A549 (cell line): ENCODE measurements around the gene H19.

ENCODE experiments used
- BHLHE40 ChIP-seq: IDR thresholded peaks from 2 replicates; pipeline ENCODE4 v1.6.1; 2012; ENCODE audit warnings: low read depth, low read length, inconsistent platforms
- CHD4 ChIP-seq: fragments of 200-600 bp; sonication (generic); IDR thresholded peaks from 2 replicates; pipeline ENCODE4 v1.6.1; 2016; ENCODE audit warnings: antibody characterized with exemption, mild to moderate bottlenecking, borderline replicate concordance
- CTCF ChIP-seq: fragments of >200 bp; sonication (Bioruptor Twin); formaldehyde crosslinking; IDR thresholded peaks from 3 replicates; pipeline ENCODE4 v1.5.1; 2016
- EHMT2 ChIP-seq: fragments of 200-600 bp; sonication (generic); IDR thresholded peaks from 2 replicates; pipeline ENCODE4 v1.6.1; 2016; ENCODE audit warnings: antibody characterized with exemption, low read depth, mild to moderate bottlenecking, moderate library complexity
- EP300 ChIP-seq, 2 experiments: fragments of >200 bp; sonication (Bioruptor Twin); formaldehyde crosslinking; IDR thresholded peaks; 2 replicates in 1 of 2; 3 replicates in 1 of 2; pipeline ENCODE4 v1.6.1; 2016 to 2017
- HES2 ChIP-seq: fragments of >200 bp; sonication (Bioruptor Twin); formaldehyde crosslinking; IDR thresholded peaks from 2 replicates; pipeline ENCODE4 v1.6.1; 2016
- HEYL ChIP-seq: fragments of 250-450 bp; sonication (Bioruptor Pico); IDR thresholded peaks from 2 replicates; pipeline ENCODE4 v1.8.0; 2021; ENCODE audit warnings: mild to moderate bottlenecking, moderate library complexity
- JUNB ChIP-seq: fragments of >200 bp; sonication (Bioruptor Twin); formaldehyde crosslinking; IDR thresholded peaks from 2 replicates; pipeline ENCODE4 v1.6.1; 2016
- MYC ChIP-seq: IDR thresholded peaks from 2 replicates; pipeline ENCODE4 v1.6.1; 2012; ENCODE audit warnings: mild to moderate bottlenecking, inconsistent platforms, low read length, improper control_type of control experiment, borderline replicate concordance
- POLR2A ChIP-seq: IDR thresholded peaks from 2 replicates; pipeline ENCODE4 v1.6.1; 2012; ENCODE audit warnings: mild to moderate bottlenecking, low read length
- SREBF2 ChIP-seq: fragments of 450-650 bp; IDR thresholded peaks from 2 replicates; pipeline ENCODE4 v1.6.1; 2014; ENCODE audit warnings: mild to moderate bottlenecking, moderate library complexity
- TP53 ChIP-seq: fragments of 250-450 bp; sonication (Bioruptor Pico); IDR thresholded peaks from 2 replicates; pipeline ENCODE4 v1.5.0; 2021; ENCODE audit warnings: mild to moderate bottlenecking, moderate library complexity
- TF ChIP-seq, protein P1 (sequence below): IDR thresholded peaks from 2 replicates; pipeline ENCODE4 v1.6.1; 2012
- TF ChIP-seq, protein P2 (sequence below): IDR thresholded peaks from 2 replicates; pipeline ENCODE4 v1.6.1; 2012; ENCODE audit warnings: low read depth, borderline replicate concordance

- no peak for TF ChIP-seq MYC
- no peak for TF ChIP-seq EHMT2
- no peak for TF ChIP-seq CTCF
- TF ChIP-seq EP300 (IDR thresholded peaks at IDR 0.05): no peak
- TF ChIP-seq HEYL (CRISPR knock-in tag): no peak
- TF ChIP-seq BHLHE40: no peak
- TF ChIP-seq JUNB: no peak
- TF ChIP-seq TP53 (CRISPR knock-in tag): no peak
- TF ChIP-seq CHD4: no peak
- no peak for TF ChIP-seq POLR2A
- TF ChIP-seq HES2: no peak
- TF ChIP-seq SREBF2: no peak
- TF ChIP-seq, protein P1, sequence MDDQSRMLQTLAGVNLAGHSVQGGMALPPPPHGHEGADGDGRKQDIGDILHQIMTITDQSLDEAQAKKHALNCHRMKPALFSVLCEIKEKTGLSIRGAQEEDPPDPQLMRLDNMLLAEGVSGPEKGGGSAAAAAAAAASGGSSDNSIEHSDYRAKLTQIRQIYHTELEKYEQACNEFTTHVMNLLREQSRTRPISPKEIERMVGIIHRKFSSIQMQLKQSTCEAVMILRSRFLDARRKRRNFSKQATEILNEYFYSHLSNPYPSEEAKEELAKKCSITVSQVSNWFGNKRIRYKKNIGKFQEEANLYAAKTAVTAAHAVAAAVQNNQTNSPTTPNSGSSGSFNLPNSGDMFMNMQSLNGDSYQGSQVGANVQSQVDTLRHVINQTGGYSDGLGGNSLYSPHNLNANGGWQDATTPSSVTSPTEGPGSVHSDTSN: no peak
- TF ChIP-seq, protein P2, sequence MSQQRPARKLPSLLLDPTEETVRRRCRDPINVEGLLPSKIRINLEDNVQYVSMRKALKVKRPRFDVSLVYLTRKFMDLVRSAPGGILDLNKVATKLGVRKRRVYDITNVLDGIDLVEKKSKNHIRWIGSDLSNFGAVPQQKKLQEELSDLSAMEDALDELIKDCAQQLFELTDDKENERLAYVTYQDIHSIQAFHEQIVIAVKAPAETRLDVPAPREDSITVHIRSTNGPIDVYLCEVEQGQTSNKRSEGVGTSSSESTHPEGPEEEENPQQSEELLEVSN: no peak
These were observed at the start of gene H19 for GRCh38 chr11:1997755-1998154.
